PC-3 (cell line): Measurements from ENCODE around the gene GOLT1A. TPM values are rescaled to one million over a fixed set of nuclear protein-coding genes. Genes with fewer than 3 reads are reported as not detected.

Experiments used
- ATAC-seq: fragments of 200-7000 bp; cut with Tn5 transposase; 2 replicates; pipeline ENCODE4 v1.9.1; 2020; ENCODE audit warnings: mild to moderate bottlenecking, moderate library complexity
- BruUV-seq: library from RNA; stranded (reverse); fragments of 400-500 nt; replicated peaks from 2 replicates; lab custom pipeline; 2021; lab: Mats Ljungman, UMichigan
- CTCF ChIA-PET: fragments of 300-600 bp; sonication (Branson Sonifier 250); formaldehyde crosslinking; loops from one replicate; lab custom pipeline; 2022; ENCODE audit warnings: antibody characterized with exemption; lab: Charles Lee
- POLR2A ChIA-PET: fragments of 300-600 bp; sonication (Branson Sonifier 250); formaldehyde crosslinking; loops from one replicate; lab custom pipeline; 2022; ENCODE audit warnings: antibody characterized with exemption; ENCODE audit not compliant: unreplicated experiment; lab: Charles Lee
- DNase-seq: peaks from one replicate; pipeline ENCODE4 v3.0.0-alpha.2; 2015
- H2AFZ ChIP-seq: fragments of 300-600 bp; sonication (generic); 2 replicates; pipeline ENCODE4 v1.6.0; 2016; ENCODE audit warnings: antibody characterized with exemption, low read length
- H3F3A ChIP-seq: fragments of 300-600 bp; sonication (generic); one replicate; pipeline ENCODE4 v1.6.0; 2017; ENCODE audit warnings: antibody characterized with exemption, low read length, control low read depth, mild to moderate bottlenecking; ENCODE audit not compliant: unreplicated experiment
- H3K27ac ChIP-seq: fragments of 300-600 bp; sonication (generic); 2 replicates; pipeline ENCODE4 v1.5.1; 2016; ENCODE audit warnings: mild to moderate bottlenecking, low read length
- H3K27me3 ChIP-seq: fragments of 300-600 bp; sonication (generic); 2 replicates; pipeline ENCODE4 v1.6.1; 2016; ENCODE audit warnings: low read length, mixed read lengths
- H3K36me3 ChIP-seq: fragments of 300-600 bp; sonication (generic); 2 replicates; pipeline ENCODE4 v1.6.1; 2016; ENCODE audit warnings: low read depth, mixed run types, low read length, mixed read lengths
- H3K4me1 ChIP-seq: fragments of 300-600 bp; sonication (generic); 2 replicates; pipeline ENCODE4 v1.5.1; 2016; ENCODE audit warnings: low read length; ENCODE audit not compliant: insufficient read depth
- H3K4me2 ChIP-seq: fragments of 300-600 bp; sonication (generic); 2 replicates; pipeline ENCODE4 v1.6.0; 2016; ENCODE audit warnings: low read length
- H3K4me3 ChIP-seq: fragments of 300-600 bp; sonication (generic); 2 replicates; pipeline ENCODE4 v1.5.1; 2016; ENCODE audit warnings: mild to moderate bottlenecking, low read length, mixed read lengths
- H3K79me2 ChIP-seq: fragments of 300-600 bp; sonication (generic); 2 replicates; pipeline ENCODE4 v1.6.1; 2017; ENCODE audit warnings: low read length, mixed read lengths
- H3K9ac ChIP-seq: fragments of 300-600 bp; sonication (generic); 2 replicates; pipeline ENCODE4 v1.6.0; 2016; ENCODE audit warnings: mild to moderate bottlenecking, low read length
- H3K9me2 ChIP-seq: fragments of 300-600 bp; sonication (generic); replicated peaks from 2 replicates; pipeline ENCODE4 v1.6.1; 2016; ENCODE audit warnings: mixed run types, low read length, mixed read lengths
- H3K9me3 ChIP-seq: fragments of 300-600 bp; sonication (generic); 2 replicates; pipeline ENCODE4 v1.6.1; 2016; ENCODE audit warnings: low read length, mixed read lengths
- H4K20me1 ChIP-seq: fragments of 300-600 bp; sonication (generic); 2 replicates; pipeline ENCODE4 v1.6.1; 2016; ENCODE audit warnings: low read length, mixed read lengths
- CTCF ChIP-seq: fragments of 300-600 bp; sonication (generic); conservative IDR thresholded peaks from 2 replicates; pipeline ENCODE4 v1.5.1; 2017; ENCODE audit warnings: antibody characterized with exemption, low read depth, mild to moderate bottlenecking, low read length
- EZH2 ChIP-seq: fragments of 300-600 bp; sonication (generic); IDR thresholded peaks from one replicate; pipeline ENCODE4 v1.6.1; 2017; ENCODE audit warnings: antibody characterized with exemption, mild to moderate bottlenecking, low read length; ENCODE audit not compliant: unreplicated experiment
- EZH2phosphoT487 ChIP-seq: fragments of 300-600 bp; sonication (generic); IDR thresholded peaks from 2 replicates; pipeline ENCODE4 v1.6.1; 2018; ENCODE audit warnings: mild to moderate bottlenecking, antibody characterized with exemption, low read length, borderline replicate concordance
- intact Hi-C: fragments of 100-400 bp; cut with micrococcal nuclease; formaldehyde crosslinking; loops from 2 replicates; pipeline ENCODE4 v1.9.0; 2023
- total RNA-seq: library from RNA; depleted of rRNA; stranded (reverse); fragments of >200 nt; gene quantifications from 2 replicates; pipeline ENCODE4 v1.2.3, GENCODE V29; 2014

Gene GOLT1A
- total RNA-seq, 1 experiment from 2014 or later = 13.3 TPM

GRCh38 chr1:204232526-204232925 lies 18.7 kb upstream of the GOLT1A start:
- no peak overlapping the region for H3K4me2 ChIP-seq
- no peak for DNase-seq
- H3K4me3 ChIP-seq = no peak overlapping the region
- ATAC-seq = no peak
- H3K79me2 ChIP-seq = no peaks in the 10 kb centered on the region
- POLR2A ChIA-PET = no interaction called here
- intact Hi-C loops = no loop called here
- H4K20me1 ChIP-seq = no peaks in the 10 kb centered on the region
- BruUV-seq = no TSS peak
- H3F3A ChIP-seq = no peaks in the 10 kb centered on the region
- H3K4me1 ChIP-seq = peaks cover 4% of the 10 kb centered on the region
- no peaks in the 10 kb centered on the region for H3K9me2 ChIP-seq
- H3K27ac ChIP-seq = no peak overlapping the region
- peaks cover 58% of the 10 kb centered on the region for H3K36me3 ChIP-seq
- no peaks in the 10 kb centered on the region for H3K27me3 ChIP-seq
- no peak overlapping the region for H2AFZ ChIP-seq
- no peak overlapping the region for H3K9ac ChIP-seq
- TF ChIP-seq EZH2phosphoT487 (no peak), CTCF (no peak), EZH2 (no peak)
- CTCF ChIA-PET = no interaction called here
- no peaks in the 10 kb centered on the region for H3K9me3 ChIP-seq

- ATAC-seq (no peak), DNase-seq (no peak)
- intact Hi-C loops = no loop called here
- Histone ChIP-seq H3K9me3 (no peaks in the 10 kb centered on the region), H3K4me2 (no peak overlapping the region), H2AFZ (no peak overlapping the region), H3K4me1 (peaks cover 28% of the 10 kb centered on the region), H3K27ac (no peak overlapping the region), H3K36me3 (peaks cover 60% of the 10 kb centered on the region), H3K4me3 (no peak overlapping the region), H3F3A (no peaks in the 10 kb centered on the region), H3K9me2 (no peaks in the 10 kb centered on the region), H3K79me2 (no peaks in the 10 kb centered on the region), H3K9ac (no peak overlapping the region), H3K27me3 (no peaks in the 10 kb centered on the region), H4K20me1 (no peaks in the 10 kb centered on the region)
- BruUV-seq = no TSS peak
- ChIA-PET POLR2A (no interaction called here), CTCF (no interaction called here)
- TF ChIP-seq CTCF = no peak
- no peak for TF ChIP-seq EZH2phosphoT487
- TF ChIP-seq EZH2 = no peak
Observed at GRCh38 chr1:204230211-204230610, 16.4 kb upstream of the GOLT1A start.

GRCh38 chr1:204228896-204229295 lies 15.1 kb upstream of the GOLT1A start:
- CTCF ChIA-PET = no interaction called here
- peaks cover 54% of the 10 kb centered on the region for H3K36me3 ChIP-seq
- BruUV-seq = no TSS peak
- H3K4me2 ChIP-seq = no peak overlapping the region
- H3K9ac ChIP-seq = no peak overlapping the region
- intact Hi-C loops = no loop called here
- peaks cover 39% of the 10 kb centered on the region for H3K4me1 ChIP-seq
- H3K27ac ChIP-seq = no peak overlapping the region
- no peak for DNase-seq
- TF ChIP-seq EZH2phosphoT487 = no peak
- TF ChIP-seq EZH2 = no peak
- no peak for TF ChIP-seq CTCF
- no peaks in the 10 kb centered on the region for H3K79me2 ChIP-seq
- no peaks in the 10 kb centered on the region for H3K9me2 ChIP-seq
- no peaks in the 10 kb centered on the region for H3F3A ChIP-seq
- ATAC-seq = no peak
- H2AFZ ChIP-seq = no peak overlapping the region
- POLR2A ChIA-PET = no interaction called here
- no peaks in the 10 kb centered on the region for H3K9me3 ChIP-seq
- H3K27me3 ChIP-seq = no peaks in the 10 kb centered on the region
- H3K4me3 ChIP-seq = no peak overlapping the region
- H4K20me1 ChIP-seq = no peaks in the 10 kb centered on the region
